Ovary (tissue), 3 donors: ENCODE measurements around the gene DUSP16.

Experiments
- CTCF ChIP-seq, 3 donors: fragments of 450-650 bp in 2 of 3; fragments of 200-600 bp in 1 of 3; IDR thresholded peaks; one replicate each; pipeline versions ENCODE4 v1.5.1 to v1.8.0; 2016 to 2022; ENCODE audit warnings: antibody characterized with exemption in 3 of 3, mild to moderate bottlenecking in 1 of 3
- POLR2A ChIP-seq: fragments of 450-650 bp; IDR thresholded peaks from one replicate; pipeline ENCODE4 v1.6.1; 2017; ENCODE audit warnings: antibody characterized with exemption, mild to moderate bottlenecking, moderate library complexity
- donor health status: DM: no; HTN: no; CAD: no.

- no peak for TF ChIP-seq CTCF (IDR thresholded peaks at IDR 0.05)
- no peak for TF ChIP-seq POLR2A
Measured at GRCh38 chr12:12542964-12543363, 19.7 kb downstream of the DUSP16 start.
